HG03108 (cell line): ENCODE measurements around the gene PIGR.
A peak's percentile ranks its signal among the peaks of the same experiment; 100 is the strongest.

Source experiments
- ATAC-seq: cut with Tn5 transposase; IDR thresholded peaks from one replicate; pipeline ENCODE4 v1.9.1; 2021; ENCODE audit warnings: moderate library complexity; ENCODE audit not compliant: unreplicated experiment

The PIGR gene

GRCh38 chr1:206961668-206962067 lies 15.4 kb upstream of the PIGR start:
- ATAC-seq: no peak

GRCh38 chr1:206960676-206961386 lies 14.6 kb upstream of the PIGR start:
- ATAC-seq: no peak

GRCh38 chr1:206958144-206958543 lies 11.9 kb upstream of the PIGR start:
- ATAC-seq: no peak

GRCh38 chr1:206957639-206958038 lies 11.4 kb upstream of the PIGR start:
- no peak for ATAC-seq

GRCh38 chr1:206955476-206956451 lies 9.5 kb upstream of the PIGR start:
- peak; percentile 31 for ATAC-seq

- no peak for ATAC-seq
Measured at GRCh38 chr1:206954459-206955342, 8.4 kb upstream of the PIGR start.

- no peak for ATAC-seq
Measured at GRCh38 chr1:206953626-206954025, 7.4 kb upstream of the PIGR start.

GRCh38 chr1:206953126-206953525 lies 6.9 kb upstream of the PIGR start:
- no peak for ATAC-seq

- no peak for ATAC-seq
Measured at GRCh38 chr1:206952171-206952570, 5.9 kb upstream of the PIGR start.

- peak; percentile 42 for ATAC-seq
Measured at GRCh38 chr1:206951318-206952100, 5.2 kb upstream of the PIGR start.

- ATAC-seq: no peak
Measured at GRCh38 chr1:206949641-206950040, 3.4 kb upstream of the PIGR start.

- no peak for ATAC-seq
Measured at GRCh38 chr1:206949208-206949607, 2.9 kb upstream of the PIGR start.

- no peak for ATAC-seq
Measured at GRCh38 chr1:206947255-206947654, 989 bp upstream of the PIGR start.

- ATAC-seq: no peak
Measured at GRCh38 chr1:206945779-206946178, 487 bp downstream of the PIGR start.

GRCh38 chr1:206944703-206945102 lies 1.6 kb downstream of the PIGR start:
- no peak for ATAC-seq

GRCh38 chr1:206941766-206942418 lies 4.4 kb downstream of the PIGR start:
- no peak for ATAC-seq

- no peak for ATAC-seq
Measured at GRCh38 chr1:206940588-206940936, 5.7 kb downstream of the PIGR start.

- ATAC-seq: no peak
Measured at GRCh38 chr1:206939841-206940587, 6.3 kb downstream of the PIGR start.

GRCh38 chr1:206939131-206939530 lies 7.1 kb downstream of the PIGR start:
- no peak for ATAC-seq
